Fibroblast of skin of right quadriceps (primary cell): ENCODE results near the gene SLIRP.
"Not testable (repeated sequence)": the region's sequence is repeated elsewhere in the genome, so short reads cannot be mapped to it uniquely, and the experiment has no call there.

ENCODE experiments used
- DNase-seq: peaks from one replicate; pipeline ENCODE4 v3.0.0-alpha.2; 2013

SLIRP gene

GRCh38 chr14:77707724-77708408 lies at the start of gene SLIRP, which contains the start of gene ALKBH1:
SLIRP (plus strand) TSS chr14:77708103; CDS start chr14:77708112, 9 bp downstream.
ALKBH1 (minus strand) TSS chr14:77708023; CDS start chr14:77708004, 19 bp downstream.
- DNase-seq: peak; percentile 78

DNA sequence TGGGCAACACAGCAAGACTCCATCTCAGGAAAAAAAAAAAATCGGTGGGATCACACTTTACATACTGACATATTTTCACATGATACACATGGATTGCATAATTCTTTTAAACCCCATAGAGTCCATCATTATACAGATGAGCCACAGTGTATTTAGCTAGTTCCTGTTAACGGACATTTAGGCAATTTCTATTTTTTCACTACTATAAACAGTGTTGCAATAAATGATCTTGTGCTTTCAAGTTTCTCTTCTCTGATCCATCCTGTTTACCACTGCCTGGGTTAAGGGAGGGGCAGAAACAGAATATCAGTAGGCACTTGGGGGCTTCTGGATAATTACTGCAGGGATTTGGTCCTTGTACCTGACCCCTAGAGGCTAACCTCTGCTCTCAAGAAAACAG lies 48.1 kb upstream of the SLIRP start:
- DNase-seq: no peak

DNA sequence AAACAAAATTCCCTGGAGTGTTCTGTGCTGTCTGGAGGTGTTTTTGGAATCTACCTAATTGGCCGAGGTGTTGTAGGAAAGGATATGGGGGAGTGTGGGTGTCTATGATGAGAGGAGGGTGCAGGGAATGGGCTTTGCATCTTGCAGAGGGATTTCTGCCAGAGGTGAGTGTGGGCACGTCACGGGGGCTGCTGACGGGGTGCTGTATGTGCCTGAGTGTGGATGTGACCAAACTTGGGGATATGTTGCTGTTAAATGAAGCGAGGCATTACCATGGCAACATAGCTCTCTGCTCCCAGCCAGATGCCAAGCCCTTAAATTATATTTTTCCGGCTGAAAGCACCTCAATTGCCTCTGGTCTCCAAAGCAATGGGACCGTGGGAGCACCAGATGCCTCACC lies 47.1 kb upstream of the SLIRP start:
- DNase-seq: no peak

GRCh38 chr14:77661562-77661961 lies 46.3 kb upstream of the SLIRP start:
- DNase-seq: not testable (repeated sequence)

- DNase-seq: no peak
Measured at GRCh38 chr14:77663293-77663692, 44.6 kb upstream of the SLIRP start.

DNA sequence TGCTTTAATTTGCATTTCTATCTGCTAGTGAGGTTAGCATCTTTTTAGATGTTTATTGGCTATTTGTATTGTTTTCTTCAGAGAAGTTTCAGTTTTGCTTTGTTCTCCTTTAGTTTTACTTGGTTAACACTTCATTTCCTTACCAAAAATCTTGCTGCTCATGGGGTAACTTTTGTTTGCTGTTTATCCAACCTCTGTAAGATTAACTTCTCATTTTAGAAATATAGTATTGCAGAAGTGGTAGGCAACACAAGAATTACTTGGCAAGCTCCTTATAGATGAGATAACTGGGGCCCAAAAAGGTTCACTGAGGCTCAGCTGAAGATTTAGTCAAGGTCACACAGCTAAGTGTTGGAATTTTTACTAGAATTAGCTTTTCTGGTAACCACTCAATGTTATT lies 40.6 kb upstream of the SLIRP start:
- DNase-seq: no peak

DNA sequence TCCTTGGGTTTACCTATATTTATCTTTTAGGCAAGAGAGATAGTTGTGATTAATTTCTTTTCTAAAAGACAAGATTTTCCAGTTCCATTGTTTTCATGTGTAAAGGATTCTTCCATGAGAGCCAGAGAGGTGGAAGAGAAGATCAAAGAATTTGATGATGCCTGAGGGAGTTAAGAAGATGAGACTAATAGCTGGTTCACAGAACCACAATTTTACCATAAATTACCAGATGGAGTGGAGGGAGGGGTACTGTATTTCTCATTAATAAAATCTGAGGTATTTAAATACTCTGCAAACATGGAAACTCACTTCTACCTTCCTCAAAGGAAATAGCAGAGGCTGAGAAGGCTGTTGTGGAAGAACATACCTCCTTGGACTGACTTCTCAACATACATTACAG lies 34.7 kb upstream of the SLIRP start:
- no peak for DNase-seq

GRCh38 chr14:77674931-77675330 lies 33.0 kb upstream of the SLIRP start:
- no peak for DNase-seq

- peak; percentile 24 for DNase-seq
Measured at GRCh38 chr14:77681196-77682157, 26.4 kb upstream of the SLIRP start.

- DNase-seq: peak; percentile 19
Measured at GRCh38 chr14:77682158-77682553, 25.7 kb upstream of the SLIRP start.

- DNase-seq: no peak
Measured at GRCh38 chr14:77691259-77691658, 16.6 kb upstream of the SLIRP start.

GRCh38 chr14:77707355-77707723 lies 564 bp upstream of the SLIRP start:
- DNase-seq: peak; percentile 43

GRCh38 chr14:77708749-77709148 lies 846 bp downstream of the SLIRP start:
- no peak for DNase-seq

- DNase-seq: no peak
Measured at GRCh38 chr14:77709412-77709811, 1.5 kb downstream of the SLIRP start.

DNA sequence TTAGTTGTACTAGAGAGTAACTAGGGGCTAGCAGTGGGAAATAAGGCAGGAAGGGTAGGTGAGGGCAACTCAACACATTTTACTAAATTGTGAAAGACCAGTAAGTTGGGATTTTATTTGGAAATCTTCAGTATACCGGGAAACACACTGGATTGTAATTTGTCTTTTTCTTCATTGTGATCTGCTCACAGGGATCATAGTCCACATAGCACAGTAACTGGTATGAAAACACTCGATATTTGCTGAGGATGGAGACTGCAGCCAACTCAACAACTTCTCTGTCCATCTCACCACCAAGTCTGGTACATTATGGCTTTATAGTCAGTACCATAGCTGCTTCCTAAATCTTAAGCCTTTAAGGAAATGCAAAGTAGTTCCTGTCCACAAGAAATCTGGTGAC lies 2.5 kb downstream of the SLIRP start:
- DNase-seq: no peak

- DNase-seq: no peak
Measured at GRCh38 chr14:77714926-77715325, 7.0 kb downstream of the SLIRP start.

- no peak for DNase-seq
Measured at GRCh38 chr14:77717608-77718305, 9.9 kb downstream of the SLIRP start.

- DNase-seq: no peak
Measured at GRCh38 chr14:77721437-77721836, 13.5 kb downstream of the SLIRP start.

GRCh38 chr14:77722301-77722700 lies 14.4 kb downstream of the SLIRP start:
- no peak for DNase-seq

DNA sequence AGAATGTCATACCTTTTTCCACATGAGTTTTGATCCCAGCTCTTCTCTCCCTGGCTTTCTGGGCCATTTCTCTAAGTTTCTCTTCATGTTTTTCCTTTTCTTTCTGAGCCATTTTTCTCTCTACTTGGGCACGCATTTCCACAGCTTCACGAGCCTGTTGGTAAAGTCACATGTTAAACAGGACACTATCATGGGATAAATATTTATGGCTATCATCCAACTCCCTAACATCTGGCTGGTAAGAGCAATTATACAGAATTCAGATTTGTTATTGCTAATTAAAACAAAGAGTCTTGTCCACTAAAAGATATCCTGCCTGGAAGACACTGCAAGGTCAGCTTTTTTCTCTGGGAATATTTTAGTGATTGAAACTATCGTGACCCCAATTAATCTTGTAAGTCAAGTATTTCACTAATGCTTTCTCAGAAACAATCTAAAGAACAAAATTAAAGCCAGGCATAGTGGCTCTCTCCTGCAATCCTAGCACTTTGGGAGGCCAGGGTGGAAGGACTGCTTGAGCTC lies 23.1 kb downstream of the SLIRP start:
- DNase-seq: no peak

GRCh38 chr14:77738559-77739250 lies 30.8 kb downstream of the SLIRP start:
- no peak for DNase-seq

DNA sequence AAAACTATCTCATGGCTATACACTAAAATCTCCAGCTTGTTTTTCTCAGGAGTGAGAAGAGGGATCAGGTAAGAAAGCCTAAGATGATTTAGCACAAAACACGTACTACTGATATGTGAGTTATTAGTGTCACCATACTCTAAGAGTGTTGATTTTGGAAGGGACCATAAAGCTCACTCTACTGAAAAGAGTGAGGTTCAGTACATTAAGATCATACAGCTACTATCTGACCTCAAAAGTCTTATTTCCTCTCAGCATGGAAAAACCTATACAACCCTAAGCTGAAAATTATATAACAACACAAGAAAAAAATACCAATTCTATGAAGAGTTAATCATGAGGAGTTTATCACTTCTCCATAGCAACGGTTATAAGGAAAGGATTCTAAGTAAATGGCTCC lies 33.5 kb downstream of the SLIRP start:
- no peak for DNase-seq
